ENCODE data around the gene HSD17B13.
"Not testable (repeated sequence)": the region's sequence is repeated elsewhere in the genome, so short reads cannot be mapped to it uniquely, and the experiment has no call there.

DNA sequence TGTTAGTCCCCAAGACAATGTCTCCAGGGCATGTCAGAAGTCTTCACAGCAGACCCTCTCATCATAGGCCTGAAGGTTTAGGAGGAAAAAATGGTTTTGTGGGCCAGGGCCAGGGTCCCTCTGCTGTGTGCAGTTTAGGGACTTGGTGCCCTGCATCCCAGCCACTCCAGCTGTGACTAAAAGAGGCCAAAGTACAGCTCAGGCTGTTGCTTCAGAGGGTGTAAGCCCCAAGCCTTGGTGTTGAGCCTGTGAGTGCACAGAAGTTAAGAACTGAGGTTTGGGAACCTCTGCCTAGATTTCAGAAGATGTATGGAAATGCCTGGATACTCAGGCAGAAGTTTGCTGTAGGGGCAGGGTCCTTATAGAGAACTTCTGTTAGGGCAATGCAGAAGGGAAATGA lies 38.4 kb downstream of the HSD17B13 start:
- TF ChIP-seq, protein P1, sequence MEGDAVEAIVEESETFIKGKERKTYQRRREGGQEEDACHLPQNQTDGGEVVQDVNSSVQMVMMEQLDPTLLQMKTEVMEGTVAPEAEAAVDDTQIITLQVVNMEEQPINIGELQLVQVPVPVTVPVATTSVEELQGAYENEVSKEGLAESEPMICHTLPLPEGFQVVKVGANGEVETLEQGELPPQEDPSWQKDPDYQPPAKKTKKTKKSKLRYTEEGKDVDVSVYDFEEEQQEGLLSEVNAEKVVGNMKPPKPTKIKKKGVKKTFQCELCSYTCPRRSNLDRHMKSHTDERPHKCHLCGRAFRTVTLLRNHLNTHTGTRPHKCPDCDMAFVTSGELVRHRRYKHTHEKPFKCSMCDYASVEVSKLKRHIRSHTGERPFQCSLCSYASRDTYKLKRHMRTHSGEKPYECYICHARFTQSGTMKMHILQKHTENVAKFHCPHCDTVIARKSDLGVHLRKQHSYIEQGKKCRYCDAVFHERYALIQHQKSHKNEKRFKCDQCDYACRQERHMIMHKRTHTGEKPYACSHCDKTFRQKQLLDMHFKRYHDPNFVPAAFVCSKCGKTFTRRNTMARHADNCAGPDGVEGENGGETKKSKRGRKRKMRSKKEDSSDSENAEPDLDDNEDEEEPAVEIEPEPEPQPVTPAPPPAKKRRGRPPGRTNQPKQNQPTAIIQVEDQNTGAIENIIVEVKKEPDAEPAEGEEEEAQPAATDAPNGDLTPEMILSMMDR (IDR thresholded peaks at IDR 0.05), result not testable (repeated sequence)
- not testable (repeated sequence) for TF ChIP-seq POLR2AphosphoS5 (IDR thresholded peaks at IDR 0.05; ENCODE audit: low read depth, low read length)
